ENCODE measurements around the gene COL23A1. TPM values are rescaled to one million over a fixed set of nuclear protein-coding genes. Genes with fewer than 3 reads are reported as not detected.

Gene COL23A1
- total RNA-seq, 2 experiments from 2014 or later, result 0.11 TPM; not detected in 1

- ATAC-seq (no peak), DNase-seq (no peak)
- Mint-ChIP-seq H3K4me1 (ENCODE audit: low read depth) (peaks cover 34% of the 10 kb centered on the region), H3K27ac (no peak overlapping the region), H3K9me3 (no peaks in the 10 kb centered on the region), H3K27me3 (no peaks in the 10 kb centered on the region), H3K4me3 (no peak overlapping the region), H3K36me3 (ENCODE audit: low read depth) (peaks cover 67% of the 10 kb centered on the region)
- ChIA-PET CTCF (interaction anchor here (1.0 kb wide), 1 partner anchor 13 kb away, joined by 3 read pairs; no protein-coding TSS in a partner anchor), POLR2A (interaction anchor here (21.3 kb wide), 1 partner anchor 12 kb away, joined by 431 read pairs; the partner anchor contains the start of gene HNRNPAB)
- intact Hi-C loops (cut with micrococcal nuclease), result no loop called here
- no peak for TF ChIP-seq CTCF (IDR thresholded peaks at IDR 0.05)
These were observed 366.3 kb downstream of the COL23A1 start for GRCh38 chr5:178223828-178224335.

- H3K4me3 Mint-ChIP-seq, result no peak overlapping the region
- TF ChIP-seq CTCF (IDR thresholded peaks at IDR 0.05), result no peak
- peak overlapping the region; percentile 16 for H3K27ac Mint-ChIP-seq
- H3K9me3 Mint-ChIP-seq, result no peaks in the 10 kb centered on the region
- peaks cover 66% of the 10 kb centered on the region for H3K36me3 Mint-ChIP-seq (ENCODE audit: low read depth)
- intact Hi-C loops (cut with micrococcal nuclease), result no loop called here
- no peak for DNase-seq
- POLR2A ChIA-PET, result interaction anchor here (2.4 to 21.3 kb wide), 2 partner anchors 8 to 11 kb away, joined by 20 to 431 read pairs; partner anchors contain the start of genes HNRNPAB and PHYKPL
- CTCF ChIA-PET, result no interaction called here
- peaks cover 30% of the 10 kb centered on the region for H3K4me1 Mint-ChIP-seq (ENCODE audit: low read depth)
- no peak for ATAC-seq
- no peaks in the 10 kb centered on the region for H3K27me3 Mint-ChIP-seq
These were observed 366.9 kb downstream of the COL23A1 start for GRCh38 chr5:178223196-178223773.

GRCh38 chr5:178222292-178222691 lies 367.9 kb downstream of the COL23A1 start:
- no peak for TF ChIP-seq CTCF (IDR thresholded peaks at IDR 0.05)
- Mint-ChIP-seq H3K36me3 (ENCODE audit: low read depth) (peaks cover 60% of the 10 kb centered on the region), H3K27me3 (no peaks in the 10 kb centered on the region), H3K27ac (no peak overlapping the region), H3K4me1 (ENCODE audit: low read depth) (peaks cover 22% of the 10 kb centered on the region), H3K9me3 (no peaks in the 10 kb centered on the region), H3K4me3 (no peak overlapping the region)
- ATAC-seq (no peak), DNase-seq (no peak)
- CTCF ChIA-PET, result no interaction called here
- POLR2A ChIA-PET, result interaction anchor here (1.6 to 3.8 kb wide), 4 partner anchors 9 to 16 kb away, joined by 7 to 23 read pairs (median 18); partner anchors contain the start of gene PHYKPL
- intact Hi-C loops (cut with micrococcal nuclease), result no loop called here

GRCh38 chr5:178221853-178222252 lies 368.3 kb downstream of the COL23A1 start:
- peak overlapping the region; percentile 27 for H3K27ac Mint-ChIP-seq
- no peak for DNase-seq
- H3K9me3 Mint-ChIP-seq, result no peaks in the 10 kb centered on the region
- POLR2A ChIA-PET, result interaction anchor here (0.8 to 3.8 kb wide), 5 partner anchors 9 to 15 kb away, joined by 3 to 23 read pairs (median 16); partner anchors contain the start of gene PHYKPL
- CTCF ChIA-PET, result no interaction called here
- intact Hi-C loops (cut with micrococcal nuclease), result no loop called here
- ATAC-seq, result no peak
- no peaks in the 10 kb centered on the region for H3K27me3 Mint-ChIP-seq
- no peak overlapping the region for H3K4me3 Mint-ChIP-seq
- no peak for TF ChIP-seq CTCF (IDR thresholded peaks at IDR 0.05)
- H3K36me3 Mint-ChIP-seq (ENCODE audit: low read depth), result peaks cover 59% of the 10 kb centered on the region
- H3K4me1 Mint-ChIP-seq (ENCODE audit: low read depth), result peaks cover 21% of the 10 kb centered on the region

GRCh38 chr5:178221282-178221681 lies 368.9 kb downstream of the COL23A1 start:
- H3K4me3 Mint-ChIP-seq, result no peak overlapping the region

More at GRCh38 chr5:178221282-178221681, 368.9 kb downstream of the COL23A1 start:
- Mint-ChIP-seq H3K9me3 (no peaks in the 10 kb centered on the region), H3K36me3 (ENCODE audit: low read depth) (peaks cover 59% of the 10 kb centered on the region), H3K4me1 (ENCODE audit: low read depth) (peaks cover 21% of the 10 kb centered on the region), H3K27ac (peak overlapping the region; percentile 27), H3K27me3 (no peaks in the 10 kb centered on the region)
- ATAC-seq (no peak), DNase-seq (no peak)
- ChIA-PET POLR2A (interaction anchor here (0.8 to 3.8 kb wide), 5 partner anchors 9 to 15 kb away, joined by 3 to 23 read pairs (median 16); partner anchors contain the start of gene PHYKPL), CTCF (no interaction called here)
- no peak for TF ChIP-seq CTCF (IDR thresholded peaks at IDR 0.05)
- intact Hi-C loops (cut with micrococcal nuclease), result no loop called here
